ENCODE data around the gene KCMF1.

DNA sequence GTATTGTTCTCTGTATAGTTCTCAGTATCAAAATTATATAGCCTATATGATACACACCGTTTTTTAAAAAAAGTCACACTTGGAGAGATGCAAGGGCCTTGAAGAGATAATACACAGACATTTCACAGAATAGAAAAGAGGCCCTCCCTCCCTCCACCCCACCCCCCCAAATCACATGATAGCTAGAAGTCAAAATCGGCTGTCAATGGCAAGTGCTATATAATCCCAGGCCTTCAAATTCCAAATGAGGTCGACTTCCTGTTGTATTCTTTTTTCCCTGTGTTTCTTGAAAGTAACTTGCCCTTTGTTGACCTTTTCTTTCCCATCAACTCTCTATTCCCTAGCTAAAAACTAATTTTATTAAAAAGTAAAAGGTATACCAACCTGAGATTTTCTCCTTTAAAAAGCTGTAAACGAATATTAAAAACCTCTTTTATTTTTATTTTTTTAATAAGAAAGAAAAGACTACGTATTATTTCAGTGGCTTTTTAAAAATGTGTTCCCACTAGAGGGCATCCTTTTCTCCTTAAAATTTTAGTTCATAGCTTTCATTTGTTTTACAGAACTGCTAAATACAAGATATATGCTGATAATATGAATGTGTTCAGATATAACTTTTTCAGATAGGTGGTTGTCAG lies 46.6 kb downstream of the KCMF1 start:
- TF ChIP-seq, protein P1, sequence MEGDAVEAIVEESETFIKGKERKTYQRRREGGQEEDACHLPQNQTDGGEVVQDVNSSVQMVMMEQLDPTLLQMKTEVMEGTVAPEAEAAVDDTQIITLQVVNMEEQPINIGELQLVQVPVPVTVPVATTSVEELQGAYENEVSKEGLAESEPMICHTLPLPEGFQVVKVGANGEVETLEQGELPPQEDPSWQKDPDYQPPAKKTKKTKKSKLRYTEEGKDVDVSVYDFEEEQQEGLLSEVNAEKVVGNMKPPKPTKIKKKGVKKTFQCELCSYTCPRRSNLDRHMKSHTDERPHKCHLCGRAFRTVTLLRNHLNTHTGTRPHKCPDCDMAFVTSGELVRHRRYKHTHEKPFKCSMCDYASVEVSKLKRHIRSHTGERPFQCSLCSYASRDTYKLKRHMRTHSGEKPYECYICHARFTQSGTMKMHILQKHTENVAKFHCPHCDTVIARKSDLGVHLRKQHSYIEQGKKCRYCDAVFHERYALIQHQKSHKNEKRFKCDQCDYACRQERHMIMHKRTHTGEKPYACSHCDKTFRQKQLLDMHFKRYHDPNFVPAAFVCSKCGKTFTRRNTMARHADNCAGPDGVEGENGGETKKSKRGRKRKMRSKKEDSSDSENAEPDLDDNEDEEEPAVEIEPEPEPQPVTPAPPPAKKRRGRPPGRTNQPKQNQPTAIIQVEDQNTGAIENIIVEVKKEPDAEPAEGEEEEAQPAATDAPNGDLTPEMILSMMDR (IDR thresholded peaks at IDR 0.05; ENCODE audit: low read depth, low read length, missing input control): no peak
- TF ChIP-seq NR2F2 (IDR thresholded peaks at IDR 0.05) (peak; percentile 17), JUND (IDR thresholded peaks at IDR 0.05) (no peak), YY1 (IDR thresholded peaks at IDR 0.05) (no peak)
- TF ChIP-seq, protein P2, sequence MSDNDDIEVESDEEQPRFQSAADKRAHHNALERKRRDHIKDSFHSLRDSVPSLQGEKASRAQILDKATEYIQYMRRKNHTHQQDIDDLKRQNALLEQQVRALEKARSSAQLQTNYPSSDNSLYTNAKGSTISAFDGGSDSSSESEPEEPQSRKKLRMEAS (IDR thresholded peaks at IDR 0.05): no peak
- TF ChIP-seq, protein P3, sequence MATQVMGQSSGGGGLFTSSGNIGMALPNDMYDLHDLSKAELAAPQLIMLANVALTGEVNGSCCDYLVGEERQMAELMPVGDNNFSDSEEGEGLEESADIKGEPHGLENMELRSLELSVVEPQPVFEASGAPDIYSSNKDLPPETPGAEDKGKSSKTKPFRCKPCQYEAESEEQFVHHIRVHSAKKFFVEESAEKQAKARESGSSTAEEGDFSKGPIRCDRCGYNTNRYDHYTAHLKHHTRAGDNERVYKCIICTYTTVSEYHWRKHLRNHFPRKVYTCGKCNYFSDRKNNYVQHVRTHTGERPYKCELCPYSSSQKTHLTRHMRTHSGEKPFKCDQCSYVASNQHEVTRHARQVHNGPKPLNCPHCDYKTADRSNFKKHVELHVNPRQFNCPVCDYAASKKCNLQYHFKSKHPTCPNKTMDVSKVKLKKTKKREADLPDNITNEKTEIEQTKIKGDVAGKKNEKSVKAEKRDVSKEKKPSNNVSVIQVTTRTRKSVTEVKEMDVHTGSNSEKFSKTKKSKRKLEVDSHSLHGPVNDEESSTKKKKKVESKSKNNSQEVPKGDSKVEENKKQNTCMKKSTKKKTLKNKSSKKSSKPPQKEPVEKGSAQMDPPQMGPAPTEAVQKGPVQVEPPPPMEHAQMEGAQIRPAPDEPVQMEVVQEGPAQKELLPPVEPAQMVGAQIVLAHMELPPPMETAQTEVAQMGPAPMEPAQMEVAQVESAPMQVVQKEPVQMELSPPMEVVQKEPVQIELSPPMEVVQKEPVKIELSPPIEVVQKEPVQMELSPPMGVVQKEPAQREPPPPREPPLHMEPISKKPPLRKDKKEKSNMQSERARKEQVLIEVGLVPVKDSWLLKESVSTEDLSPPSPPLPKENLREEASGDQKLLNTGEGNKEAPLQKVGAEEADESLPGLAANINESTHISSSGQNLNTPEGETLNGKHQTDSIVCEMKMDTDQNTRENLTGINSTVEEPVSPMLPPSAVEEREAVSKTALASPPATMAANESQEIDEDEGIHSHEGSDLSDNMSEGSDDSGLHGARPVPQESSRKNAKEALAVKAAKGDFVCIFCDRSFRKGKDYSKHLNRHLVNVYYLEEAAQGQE (IDR thresholded peaks at IDR 0.05): no peak
